Keratinocyte (primary cell): ENCODE data around the gene ADCK1.

Experiments
- EZH2 ChIP-seq: IDR thresholded peaks from one replicate; pipeline ENCODE4 v1.6.1; 2012; ENCODE audit warnings: inconsistent platforms, mild to moderate bottlenecking, low read length, moderate library complexity
- TF ChIP-seq, protein P1 (sequence below), 3 experiments: IDR thresholded peaks in 1 of 3; conservative IDR thresholded peaks in 1 of 3; optimal IDR thresholded peaks in 1 of 3; 2 replicates in 2 of 3; 3 replicates in 1 of 3; pipeline versions ENCODE3 to v1.5.1; 2011; ENCODE audit warnings: low read length in 3 of 3, mild to moderate bottlenecking in 3 of 3, moderate library complexity in 2 of 3, control low read depth in 1 of 3, inconsistent platforms in 1 of 3; ENCODE audit not compliant: insufficient read depth in 2 of 3; ENCODE audit errors: extremely low read depth in 1 of 3

DNA sequence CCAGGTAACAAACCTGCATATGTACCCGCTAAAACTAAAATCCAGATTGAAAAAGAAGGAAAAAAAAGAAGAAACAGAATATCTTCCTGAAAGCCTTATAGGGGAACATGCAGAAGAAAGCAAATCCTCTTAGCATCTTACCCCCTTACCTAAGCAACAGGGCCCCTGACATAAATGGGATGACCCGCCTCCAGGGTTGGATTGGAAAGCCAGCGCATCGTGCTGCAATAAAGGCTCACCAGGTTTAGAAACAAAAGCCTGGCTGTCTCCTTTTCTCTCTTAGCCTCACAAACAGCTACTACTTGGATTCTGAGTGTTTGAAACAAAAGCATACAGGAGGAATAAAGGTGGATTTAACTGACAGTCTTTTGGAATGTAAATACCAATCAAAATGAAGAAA, 13.8 kb upstream of the ADCK1 start:
- TF ChIP-seq, protein P1, sequence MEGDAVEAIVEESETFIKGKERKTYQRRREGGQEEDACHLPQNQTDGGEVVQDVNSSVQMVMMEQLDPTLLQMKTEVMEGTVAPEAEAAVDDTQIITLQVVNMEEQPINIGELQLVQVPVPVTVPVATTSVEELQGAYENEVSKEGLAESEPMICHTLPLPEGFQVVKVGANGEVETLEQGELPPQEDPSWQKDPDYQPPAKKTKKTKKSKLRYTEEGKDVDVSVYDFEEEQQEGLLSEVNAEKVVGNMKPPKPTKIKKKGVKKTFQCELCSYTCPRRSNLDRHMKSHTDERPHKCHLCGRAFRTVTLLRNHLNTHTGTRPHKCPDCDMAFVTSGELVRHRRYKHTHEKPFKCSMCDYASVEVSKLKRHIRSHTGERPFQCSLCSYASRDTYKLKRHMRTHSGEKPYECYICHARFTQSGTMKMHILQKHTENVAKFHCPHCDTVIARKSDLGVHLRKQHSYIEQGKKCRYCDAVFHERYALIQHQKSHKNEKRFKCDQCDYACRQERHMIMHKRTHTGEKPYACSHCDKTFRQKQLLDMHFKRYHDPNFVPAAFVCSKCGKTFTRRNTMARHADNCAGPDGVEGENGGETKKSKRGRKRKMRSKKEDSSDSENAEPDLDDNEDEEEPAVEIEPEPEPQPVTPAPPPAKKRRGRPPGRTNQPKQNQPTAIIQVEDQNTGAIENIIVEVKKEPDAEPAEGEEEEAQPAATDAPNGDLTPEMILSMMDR (optimal IDR thresholded peaks at IDR 0.05 in 1 of 3, IDR thresholded peaks at IDR 0.05 in 1 of 3, conservative IDR thresholded peaks at IDR 0.05 in 1 of 3; ENCODE audit: extremely low read depth in 1 of 3, insufficient read depth in 2 of 3, low read length in 3 of 3): no peak
- no peak for TF ChIP-seq EZH2
